Esophagus squamous epithelium (tissue), 4 donors: Measurements from ENCODE around the gene EHMT1.

Source experiments
- CTCF ChIP-seq, 6 experiments: fragments of 450-650 bp in 4 of 6; fragments of 200-600 bp in 2 of 6; sonication (generic) in 2 of 6; IDR thresholded peaks; one replicate each; pipeline ENCODE4 v1.5.1; 2016 to 2019; ENCODE audit warnings: antibody characterized with exemption in 6 of 6, mild to moderate bottlenecking in 4 of 6, moderate library complexity in 4 of 6
- POLR2A ChIP-seq, 4 donors: fragments of 450-650 bp; IDR thresholded peaks; one replicate each; pipeline ENCODE4 v1.6.1; 2017; ENCODE audit warnings: antibody characterized with exemption in 4 of 4, mild to moderate bottlenecking in 4 of 4, moderate library complexity in 3 of 4

DNA sequence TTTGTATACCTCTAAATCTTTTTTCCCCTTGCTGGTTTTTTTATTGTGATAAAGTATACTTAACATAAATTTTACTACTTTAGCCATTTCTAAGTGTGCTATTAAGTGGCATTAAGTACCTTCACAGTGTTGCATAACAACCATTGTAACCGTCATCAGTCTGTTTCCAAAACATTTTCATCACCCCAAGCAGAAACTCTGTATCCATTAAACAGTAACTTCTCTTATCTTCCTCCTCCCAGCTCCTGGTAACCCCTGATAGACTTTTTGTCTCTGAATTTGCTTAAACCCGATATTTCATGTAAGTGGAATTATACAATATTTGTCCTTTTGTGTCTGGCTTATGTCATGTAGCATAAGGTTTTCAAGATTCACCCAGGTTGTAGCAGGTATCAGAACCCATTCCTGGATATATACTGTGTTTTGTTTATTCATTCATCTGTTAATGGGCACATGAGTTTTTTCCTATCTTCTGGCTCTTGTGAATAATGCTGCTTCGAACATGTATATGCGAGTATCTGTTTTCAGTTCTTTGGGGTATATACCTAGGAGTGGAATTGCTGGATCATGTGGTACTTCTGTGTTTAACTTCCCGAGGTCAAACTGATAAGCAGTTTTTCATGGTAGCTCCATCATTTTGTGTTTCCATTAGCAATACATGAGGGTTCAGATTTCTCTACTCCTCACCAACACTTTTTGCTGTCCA, 66.4 kb downstream of the EHMT1 start:
- no peak for TF ChIP-seq POLR2A (IDR thresholded peaks at IDR 0.05)
- no peak for TF ChIP-seq CTCF (IDR thresholded peaks at IDR 0.05)
